ENCODE results near the gene ARIH2. TPM values are rescaled to one million over a fixed set of nuclear protein-coding genes. Genes with fewer than 3 reads are reported as not detected.

The ARIH2 gene
- total and polyA plus RNA-seq, 8 donors, result 29.8 to 202 (median 51.5) TPM

DNA sequence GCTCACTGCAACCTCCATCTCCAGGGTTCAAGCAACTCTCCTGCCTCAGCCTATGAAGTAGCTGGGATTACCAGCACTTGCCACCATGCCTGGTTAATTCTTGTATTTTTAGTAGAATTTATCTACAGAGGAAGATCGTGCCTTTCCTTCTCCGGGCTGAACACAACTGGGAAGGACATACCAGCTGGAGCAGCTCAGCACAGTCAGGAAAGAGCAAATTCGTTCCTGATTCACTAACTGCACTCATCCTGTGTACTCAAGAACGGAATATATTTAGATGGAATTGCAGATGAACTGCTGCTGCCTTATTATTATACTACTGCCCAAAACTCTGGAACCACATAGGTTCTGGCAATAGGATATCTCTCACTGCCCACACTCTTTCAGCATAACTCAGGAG, 44.3 kb downstream of the ARIH2 start:
- TF ChIP-seq POLR2A (IDR thresholded peaks at IDR 0.05) (no peak), EP300 (IDR thresholded peaks at IDR 0.05) (no peak), POLR2AphosphoS5 (IDR thresholded peaks at IDR 0.05) (no peak)
- TF ChIP-seq, protein P1, sequence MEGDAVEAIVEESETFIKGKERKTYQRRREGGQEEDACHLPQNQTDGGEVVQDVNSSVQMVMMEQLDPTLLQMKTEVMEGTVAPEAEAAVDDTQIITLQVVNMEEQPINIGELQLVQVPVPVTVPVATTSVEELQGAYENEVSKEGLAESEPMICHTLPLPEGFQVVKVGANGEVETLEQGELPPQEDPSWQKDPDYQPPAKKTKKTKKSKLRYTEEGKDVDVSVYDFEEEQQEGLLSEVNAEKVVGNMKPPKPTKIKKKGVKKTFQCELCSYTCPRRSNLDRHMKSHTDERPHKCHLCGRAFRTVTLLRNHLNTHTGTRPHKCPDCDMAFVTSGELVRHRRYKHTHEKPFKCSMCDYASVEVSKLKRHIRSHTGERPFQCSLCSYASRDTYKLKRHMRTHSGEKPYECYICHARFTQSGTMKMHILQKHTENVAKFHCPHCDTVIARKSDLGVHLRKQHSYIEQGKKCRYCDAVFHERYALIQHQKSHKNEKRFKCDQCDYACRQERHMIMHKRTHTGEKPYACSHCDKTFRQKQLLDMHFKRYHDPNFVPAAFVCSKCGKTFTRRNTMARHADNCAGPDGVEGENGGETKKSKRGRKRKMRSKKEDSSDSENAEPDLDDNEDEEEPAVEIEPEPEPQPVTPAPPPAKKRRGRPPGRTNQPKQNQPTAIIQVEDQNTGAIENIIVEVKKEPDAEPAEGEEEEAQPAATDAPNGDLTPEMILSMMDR (IDR thresholded peaks at IDR 0.05), result no peak
- intact Hi-C loops (cut with DNase I; ENCODE audit: low total_unique reads), result no loop called here
- peaks cover 30 to 91% (median 82%) of the 10 kb centered on the region in 4 donors for H3K36me3 ChIP-seq

DNA sequence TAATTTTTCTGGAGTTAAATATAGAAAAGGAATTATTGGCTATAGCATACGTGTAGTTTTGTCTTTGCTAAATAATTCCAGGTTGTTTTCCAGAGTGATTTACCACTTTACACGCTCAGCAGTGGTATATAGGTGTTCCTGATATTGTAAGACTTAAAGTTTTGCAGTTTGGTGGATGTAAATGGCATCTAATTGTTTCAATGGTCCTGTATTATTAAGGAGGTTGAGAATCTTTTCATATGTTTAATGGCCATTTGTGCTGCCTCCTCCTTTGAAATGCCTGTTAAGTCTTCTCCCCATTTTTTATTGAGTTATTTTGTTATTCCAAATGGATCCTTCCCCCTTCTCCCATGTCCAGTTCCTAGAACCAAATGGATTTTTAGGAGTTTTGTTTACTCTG, 44.9 kb downstream of the ARIH2 start:
- H3K4me1 ChIP-seq, result no peaks in the 10 kb centered on the region
- H3K4me3 ChIP-seq, result no peak overlapping the region
- intact Hi-C loops (cut with DNase I; ENCODE audit: low total_unique reads), result no loop called here
- no peak for DNase-seq
- H3K9me3 ChIP-seq, result no peaks in the 10 kb centered on the region
- H3K36me3 ChIP-seq, result peaks cover 35 to 91% (median 82%) of the 10 kb centered on the region in 4 donors
- no peak overlapping the region for H3K27ac ChIP-seq
- no peaks in the 10 kb centered on the region for H3K27me3 ChIP-seq
- 76 to 91% (median 83%) methylated on average over 2 of the region's 2 CpGs for WGBS, 5 donors
- TF ChIP-seq, protein P1 (IDR thresholded peaks at IDR 0.05), result no peak
- no peak for TF ChIP-seq POLR2A (IDR thresholded peaks at IDR 0.05)
- no peak for TF ChIP-seq EP300 (IDR thresholded peaks at IDR 0.05)
- no peak for TF ChIP-seq POLR2AphosphoS5 (IDR thresholded peaks at IDR 0.05)

More for the DNA sequence above, 44.3 kb downstream of the ARIH2 start:
- Histone ChIP-seq H3K27ac (no peak overlapping the region), H3K27me3 (no peaks in the 10 kb centered on the region), H3K9me3 (no peaks in the 10 kb centered on the region), H3K4me1 (no peaks in the 10 kb centered on the region), H3K4me3 (no peak overlapping the region)
- no peak for DNase-seq
- WGBS, 5 donors, result 84 to 89% (median 87%) methylated on average over 4 of the region's 4 CpGs

DNA sequence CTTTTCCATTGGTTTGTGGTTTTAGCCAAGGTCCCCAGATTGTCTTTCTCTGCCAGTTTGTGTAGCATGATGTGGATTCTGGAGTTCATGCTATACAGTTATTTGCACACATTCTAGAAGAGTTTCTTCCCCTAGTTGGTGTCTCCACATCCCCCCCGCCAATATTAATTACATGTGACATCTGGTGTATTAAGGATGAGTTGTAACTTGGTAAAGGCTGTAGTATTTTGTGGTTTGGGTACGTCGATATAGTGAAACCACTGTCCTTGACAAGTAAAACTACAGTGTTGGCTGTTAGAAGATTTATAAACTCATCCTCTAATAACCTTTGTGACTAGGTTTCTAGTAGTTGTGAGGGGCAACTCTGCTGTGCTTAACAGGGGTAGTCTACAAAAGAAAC, 47.7 kb downstream of the ARIH2 start:
- no peaks in the 10 kb centered on the region for H3K9me3 ChIP-seq
- H3K4me1 ChIP-seq, result no peaks in the 10 kb centered on the region
- H3K4me3 ChIP-seq, result no peak overlapping the region
- WGBS, 5 donors, result 80 to 91% (median 84%) methylated on average over 3 of the region's 3 CpGs
- no peak overlapping the region for H3K27ac ChIP-seq
- no peak for DNase-seq
- intact Hi-C loops (cut with DNase I; ENCODE audit: low total_unique reads), result no loop called here
- TF ChIP-seq EP300 (IDR thresholded peaks at IDR 0.05) (no peak), POLR2AphosphoS5 (IDR thresholded peaks at IDR 0.05) (no peak), POLR2A (IDR thresholded peaks at IDR 0.05) (no peak)
- TF ChIP-seq, protein P1 (IDR thresholded peaks at IDR 0.05), result no peak
- no peaks in the 10 kb centered on the region for H3K27me3 ChIP-seq
- H3K36me3 ChIP-seq, result peaks cover 53 to 100% (median 99%) of the 10 kb centered on the region in 4 donors

DNA sequence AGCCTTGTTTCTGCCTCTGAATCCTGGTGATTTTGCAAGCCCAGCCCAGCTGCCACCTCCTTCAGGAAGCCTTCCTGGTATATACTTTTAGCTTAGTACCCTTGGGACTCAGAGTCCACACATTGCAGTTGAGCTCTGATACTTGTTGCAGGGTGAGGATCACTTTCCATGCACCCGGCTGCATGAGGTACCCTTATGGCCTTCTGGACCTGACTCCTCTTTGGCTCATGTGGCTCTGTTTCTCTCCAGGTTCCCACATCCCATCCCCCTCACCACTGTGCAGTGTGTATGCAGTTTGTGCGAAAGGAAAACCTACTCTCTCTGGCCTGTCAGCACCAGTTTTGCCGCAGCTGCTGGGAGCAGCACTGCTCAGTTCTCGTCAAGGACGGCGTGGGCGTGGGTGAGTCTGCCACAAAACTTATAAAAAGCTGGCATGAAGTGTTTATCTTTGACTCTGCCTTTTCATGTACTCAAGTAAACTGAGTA, 48.3 kb downstream of the ARIH2 start:
- Histone ChIP-seq H3K36me3 (peaks cover 57 to 100% (median 99%) of the 10 kb centered on the region in 4 donors), H3K27ac (no peak overlapping the region), H3K9me3 (no peaks in the 10 kb centered on the region), H3K4me3 (no peak overlapping the region), H3K27me3 (no peaks in the 10 kb centered on the region), H3K4me1 (no peaks in the 10 kb centered on the region)
- TF ChIP-seq POLR2AphosphoS5 (IDR thresholded peaks at IDR 0.05) (no peak), EP300 (IDR thresholded peaks at IDR 0.05) (no peak), POLR2A (IDR thresholded peaks at IDR 0.05) (no peak)
- TF ChIP-seq, protein P1 (IDR thresholded peaks at IDR 0.05), result no peak
- 80 to 94% (median 91%) methylated on average over 7 of the region's 7 CpGs for WGBS, 5 donors
- no peak for DNase-seq
- intact Hi-C loops (cut with DNase I; ENCODE audit: low total_unique reads), result no loop called here

Data from stomach (tissue), 9 donors.